Kidney tubule cell (primary cell): ENCODE measurements around the gene TFF1.
A peak's percentile ranks its signal among the peaks of the same experiment; 100 is the strongest.
"Not testable (repeated sequence)": the region's sequence is repeated elsewhere in the genome, so short reads cannot be mapped to it uniquely, and the experiment has no call there.

ENCODE experiments used
- DNase-seq: peaks from one replicate; pipeline ENCODE4 v3.0.0-alpha.2; 2018; ENCODE audit warnings: low spot score

Gene TFF1

DNA sequence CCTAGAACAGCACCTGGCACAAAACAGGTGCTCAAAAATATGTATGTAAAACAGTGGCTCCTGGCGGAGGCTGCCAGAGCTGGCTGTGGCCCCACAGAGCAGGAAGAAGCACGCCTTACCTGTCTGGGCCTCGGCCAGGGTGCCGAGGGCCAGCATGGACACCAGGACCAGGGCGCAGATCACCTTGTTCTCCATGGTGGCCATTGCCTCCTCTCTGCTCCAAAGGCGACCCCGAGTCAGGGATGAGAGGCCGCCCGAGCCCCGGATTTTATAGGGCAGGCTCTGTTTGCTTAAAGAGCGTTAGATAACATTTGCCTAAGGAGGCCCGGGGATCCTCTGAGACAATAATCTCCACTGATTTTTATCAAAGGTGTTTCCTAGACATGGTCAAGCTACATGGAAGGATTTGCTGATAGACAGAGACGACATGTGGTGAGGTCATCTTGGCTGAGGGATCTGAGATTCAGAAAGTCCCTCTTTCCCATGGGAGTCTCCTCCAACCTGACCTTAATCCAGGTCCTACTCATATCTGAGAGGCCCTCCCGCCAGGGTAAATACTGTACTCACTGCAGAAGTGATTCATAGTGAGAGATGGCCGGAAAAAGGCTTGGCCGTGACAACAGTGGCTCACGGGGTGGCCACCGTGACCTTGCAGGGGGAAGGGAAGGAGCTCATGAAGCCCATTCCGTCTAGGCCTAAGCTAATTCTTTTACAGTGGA, at the start of gene TFF1:
TSS of gene TFF1 (minus strand) at position 244 of the 719 bp plus-strand sequence. CDS start at position 204, 40 bp downstream.
- DNase-seq, result no peak

GRCh38 chr21:42414928-42415769, 48.8 kb upstream of the TFF1 start:
- peak; percentile 85 for DNase-seq

DNA sequence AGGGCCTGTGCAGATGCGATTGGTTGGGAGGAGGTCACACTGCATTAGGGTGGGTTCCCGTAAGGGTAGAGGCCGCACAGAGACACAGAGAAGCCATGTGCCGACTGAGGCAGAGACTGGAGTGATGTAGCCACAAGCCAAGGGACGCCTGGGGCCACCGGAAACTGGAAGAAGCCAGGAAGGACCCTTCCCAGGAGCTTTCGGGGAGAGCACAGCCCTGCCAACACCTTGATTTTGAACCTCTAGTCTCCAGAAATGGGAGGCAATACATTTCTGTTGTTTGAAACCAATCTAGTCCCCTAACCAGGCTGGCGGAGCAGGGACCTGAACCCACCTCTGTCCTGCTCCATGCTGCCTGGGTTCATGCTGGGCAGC, 48.2 kb upstream of the TFF1 start:
- DNase-seq, result no peak

GRCh38 chr21:42414066-42414465, 47.7 kb upstream of the TFF1 start:
- DNase-seq, result no peak

- no peak for DNase-seq
Measured at GRCh38 chr21:42413500-42413899, 47.2 kb upstream of the TFF1 start.

DNA sequence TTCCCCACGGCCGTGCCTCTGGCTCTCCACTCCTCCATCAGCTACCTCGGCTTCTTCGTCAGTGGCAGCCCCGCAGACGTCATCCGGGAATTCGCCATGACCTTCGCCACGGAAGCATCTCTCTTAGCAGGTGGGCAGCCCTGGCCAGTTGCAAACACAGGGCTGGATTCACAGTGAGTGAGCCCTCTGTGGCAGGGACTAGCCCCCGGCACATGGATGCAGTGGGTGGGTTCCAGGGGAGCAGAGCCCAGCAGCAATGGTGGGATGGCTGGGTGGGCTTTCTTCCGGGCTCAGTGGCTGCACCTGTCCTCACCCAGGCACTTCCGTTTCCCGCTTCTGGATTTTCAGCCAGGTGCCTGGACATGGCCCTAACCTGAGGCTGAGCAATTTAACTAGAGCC, 46.8 kb upstream of the TFF1 start:
- no peak for DNase-seq

- no peak for DNase-seq
Measured at GRCh38 chr21:42412636-42412933, 46.2 kb upstream of the TFF1 start.

GRCh38 chr21:42411891-42412635, 45.7 kb upstream of the TFF1 start:
- no peak for DNase-seq

- no peak for DNase-seq
Measured at GRCh38 chr21:42411197-42411869, 45.0 kb upstream of the TFF1 start.

- no peak for DNase-seq
Measured at GRCh38 chr21:42409366-42409765, 43.0 kb upstream of the TFF1 start.

DNA sequence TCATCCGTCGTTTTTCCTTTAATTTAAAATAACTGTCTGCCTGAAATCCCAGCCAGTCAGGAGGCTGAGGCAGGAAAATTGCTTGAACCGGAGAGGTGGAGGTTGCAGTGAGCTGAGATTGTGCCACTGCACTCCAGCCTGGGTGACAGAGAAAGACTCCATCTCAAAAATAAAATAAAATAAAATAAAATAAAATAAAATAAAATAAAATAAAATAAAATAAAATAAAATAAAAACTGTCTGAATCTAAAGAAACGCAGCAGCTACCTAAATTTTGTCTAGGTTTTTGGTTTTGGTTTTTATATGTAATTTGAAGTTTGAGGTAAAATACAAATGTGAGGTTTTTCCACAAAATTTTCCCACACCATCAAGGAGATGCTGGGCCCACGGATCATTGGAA, 42.4 kb upstream of the TFF1 start:
- DNase-seq, result not testable (repeated sequence)

DNA sequence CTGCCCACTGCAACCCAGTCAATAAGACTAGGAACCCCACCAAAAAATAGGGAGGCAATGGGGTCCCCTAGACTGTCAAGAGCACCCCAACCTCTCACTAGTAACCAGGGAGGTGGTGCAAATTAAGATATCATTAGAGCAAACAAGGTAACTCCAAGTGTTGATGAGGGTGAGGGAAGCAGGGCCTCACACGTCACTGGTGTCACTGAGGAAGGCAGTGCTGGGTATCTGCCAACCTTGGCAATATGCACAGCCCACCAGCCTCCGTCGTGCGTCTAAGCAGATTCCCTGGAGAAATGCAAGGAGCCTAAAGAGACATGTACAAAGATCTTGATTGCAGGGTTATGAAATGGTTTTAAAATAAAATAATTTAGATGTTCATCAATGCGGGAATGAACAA, 41.1 kb upstream of the TFF1 start:
- DNase-seq, result no peak

GRCh38 chr21:42406866-42407265, 40.5 kb upstream of the TFF1 start:
- DNase-seq, result no peak

DNA sequence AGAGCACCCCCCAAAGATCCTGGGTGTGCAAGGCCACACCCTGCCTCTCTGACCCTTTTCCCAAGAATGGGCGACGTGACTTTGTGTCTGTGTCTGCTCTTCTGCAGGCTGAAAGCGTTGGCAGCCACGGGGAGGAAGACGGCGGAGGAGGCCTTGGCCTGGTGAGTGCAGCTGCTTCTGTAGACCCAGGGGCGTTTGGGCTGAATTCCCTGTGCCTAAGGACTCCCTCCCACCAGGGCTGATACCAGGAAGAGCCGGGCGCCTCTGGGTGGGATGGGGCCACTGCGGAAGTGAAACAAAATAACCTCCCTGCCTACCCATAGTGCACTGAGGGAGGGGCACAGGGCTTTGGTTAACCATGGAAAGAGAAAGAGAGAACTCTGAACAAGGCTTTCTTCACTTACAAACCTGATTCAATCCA, 39.9 kb upstream of the TFF1 start:
- DNase-seq, result no peak

- DNase-seq, result no peak
Measured at GRCh38 chr21:42405064-42406013, 39.0 kb upstream of the TFF1 start.

- DNase-seq, result no peak
Measured at GRCh38 chr21:42404539-42404938, 38.2 kb upstream of the TFF1 start.

- DNase-seq, result no peak
Measured at GRCh38 chr21:42403611-42404231, 37.4 kb upstream of the TFF1 start, which contains the start of gene UBASH3A. TSS of gene UBASH3A (plus strand) at chr21:42403902. CDS start at chr21:42403946, 44 bp downstream.

- DNase-seq, result no peak
Measured at GRCh38 chr21:42401820-42402251, 35.5 kb upstream of the TFF1 start.

- no peak for DNase-seq
Measured at GRCh38 chr21:42401154-42401553, 34.8 kb upstream of the TFF1 start.

- no peak for DNase-seq
Measured at GRCh38 chr21:42400525-42400924, 34.2 kb upstream of the TFF1 start.
